PC-9 (cell line): ENCODE results near the gene CHRNA5. TPM values are rescaled to one million over a fixed set of nuclear protein-coding genes. Genes with fewer than 3 reads are reported as not detected.

Source experiments
- BruUV-seq: library from RNA; stranded (reverse); fragments of 400-500 nt; replicated peaks from 2 replicates; lab custom pipeline; 2021; lab: Mats Ljungman, UMichigan
- CTCF ChIA-PET: fragments of 300-600 bp; sonication (Branson Sonifier 250); formaldehyde crosslinking; loops from one replicate; lab custom pipeline; 2022; ENCODE audit warnings: antibody characterized with exemption; lab: Charles Lee
- POLR2A ChIA-PET: fragments of 300-600 bp; sonication (Branson Sonifier 250); formaldehyde crosslinking; loops from one replicate; lab custom pipeline; 2022; ENCODE audit warnings: antibody characterized with exemption; ENCODE audit not compliant: unreplicated experiment; lab: Charles Lee
- DNase-seq, 2 experiments: peaks; one replicate each; pipeline versions ENCODE4 v3.0.0 to v3.0.0-alpha.2; 2015 to 2022; ENCODE audit warnings: mixed read lengths in 1 of 2
- H2AFZ ChIP-seq: fragments of 200-600 bp; sonication (generic); 2 replicates; pipeline ENCODE4 v1.8.1; 2017; ENCODE audit warnings: antibody characterized with exemption
- H3F3A ChIP-seq: fragments of 200-600 bp; sonication (generic); 2 replicates; pipeline ENCODE4 v1.8.1; 2017; ENCODE audit warnings: antibody characterized with exemption, mild to moderate bottlenecking, low read depth; ENCODE audit not compliant: insufficient read depth
- H3K27ac ChIP-seq: fragments of 200-600 bp; sonication (generic); 2 replicates; pipeline ENCODE4 v1.6.1; 2016; ENCODE audit warnings: mixed run types
- H3K27me3 ChIP-seq: fragments of 200-600 bp; sonication (generic); 2 replicates; pipeline ENCODE4 v1.6.1; 2016; ENCODE audit warnings: low read depth, mixed run types; ENCODE audit not compliant: insufficient read depth
- H3K36me3 ChIP-seq: fragments of 200-600 bp; sonication (generic); 2 replicates; pipeline ENCODE4 v1.6.1; 2016; ENCODE audit warnings: low read depth, mixed run types
- H3K4me1 ChIP-seq: fragments of 200-600 bp; sonication (generic); replicated peaks from 2 replicates; pipeline ENCODE4 v1.6.1; 2016; ENCODE audit warnings: mixed run types; ENCODE audit not compliant: insufficient read depth
- H3K4me2 ChIP-seq: fragments of 200-600 bp; sonication (generic); 2 replicates; pipeline ENCODE4 v1.6.1; 2017; ENCODE audit warnings: mixed run types
- H3K4me3 ChIP-seq: fragments of 200-600 bp; sonication (generic); 2 replicates; pipeline ENCODE4 v1.6.1; 2016; ENCODE audit warnings: mixed run types
- H3K79me2 ChIP-seq: fragments of 200-600 bp; sonication (generic); 2 replicates; pipeline ENCODE4 v1.6.1; 2017; ENCODE audit warnings: low read depth, mixed run types
- H3K9me2 ChIP-seq: fragments of 200-600 bp; sonication (generic); 2 replicates; pipeline ENCODE4 v1.8.1; 2017; ENCODE audit warnings: mild to moderate bottlenecking; ENCODE audit not compliant: insufficient read depth
- H3K9me3 ChIP-seq: fragments of 200-600 bp; sonication (generic); 2 replicates; pipeline ENCODE4 v1.8.1; 2016; ENCODE audit warnings: low read depth; ENCODE audit not compliant: insufficient read depth
- H4K20me1 ChIP-seq: fragments of 200-600 bp; sonication (generic); 2 replicates; pipeline ENCODE4 v1.8.1; 2017; ENCODE audit not compliant: insufficient read depth
- EZH2 ChIP-seq: fragments of 200-600 bp; sonication (generic); IDR thresholded peaks from 2 replicates; pipeline ENCODE4 v1.8.0; 2017; ENCODE audit warnings: antibody characterized with exemption, low read depth
- intact Hi-C: fragments of 100-400 bp; cut with micrococcal nuclease; formaldehyde crosslinking; loops from one replicate; pipeline ENCODE4 v1.10.0; 2022; ENCODE audit not compliant: unreplicated experiment
- total RNA-seq: library from RNA; stranded (reverse); gene quantifications from 2 replicates; pipeline ENCODE4 v1.2.3, GENCODE V29; 2021
- TF ChIP-seq, protein P1 (sequence below): fragments of 200-600 bp; sonication (generic); conservative IDR thresholded peaks from 2 replicates; pipeline ENCODE4 v1.6.1; 2017; ENCODE audit warnings: mixed run types, antibody characterized with exemption, mild to moderate bottlenecking, moderate library complexity

CHRNA5 gene
- total RNA-seq, 1 experiment from 2014 or later, result 9.5 TPM

- BruUV-seq, result no TSS peak
- ChIA-PET CTCF (no interaction called here), POLR2A (no interaction called here)
- TF ChIP-seq, protein P1, sequence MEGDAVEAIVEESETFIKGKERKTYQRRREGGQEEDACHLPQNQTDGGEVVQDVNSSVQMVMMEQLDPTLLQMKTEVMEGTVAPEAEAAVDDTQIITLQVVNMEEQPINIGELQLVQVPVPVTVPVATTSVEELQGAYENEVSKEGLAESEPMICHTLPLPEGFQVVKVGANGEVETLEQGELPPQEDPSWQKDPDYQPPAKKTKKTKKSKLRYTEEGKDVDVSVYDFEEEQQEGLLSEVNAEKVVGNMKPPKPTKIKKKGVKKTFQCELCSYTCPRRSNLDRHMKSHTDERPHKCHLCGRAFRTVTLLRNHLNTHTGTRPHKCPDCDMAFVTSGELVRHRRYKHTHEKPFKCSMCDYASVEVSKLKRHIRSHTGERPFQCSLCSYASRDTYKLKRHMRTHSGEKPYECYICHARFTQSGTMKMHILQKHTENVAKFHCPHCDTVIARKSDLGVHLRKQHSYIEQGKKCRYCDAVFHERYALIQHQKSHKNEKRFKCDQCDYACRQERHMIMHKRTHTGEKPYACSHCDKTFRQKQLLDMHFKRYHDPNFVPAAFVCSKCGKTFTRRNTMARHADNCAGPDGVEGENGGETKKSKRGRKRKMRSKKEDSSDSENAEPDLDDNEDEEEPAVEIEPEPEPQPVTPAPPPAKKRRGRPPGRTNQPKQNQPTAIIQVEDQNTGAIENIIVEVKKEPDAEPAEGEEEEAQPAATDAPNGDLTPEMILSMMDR, result no peak
- TF ChIP-seq EZH2, result no peak
- Histone ChIP-seq H3K4me2 (no peak overlapping the region), H3K36me3 (no peaks in the 10 kb centered on the region), H3K79me2 (no peaks in the 10 kb centered on the region), H3K9me2 (no peaks in the 10 kb centered on the region), H3K27ac (no peak overlapping the region), H3F3A (no peaks in the 10 kb centered on the region), H3K4me3 (no peak overlapping the region), H3K27me3 (no peaks in the 10 kb centered on the region), H4K20me1 (no peaks in the 10 kb centered on the region), H3K9me3 (no peaks in the 10 kb centered on the region), H2AFZ (no peak overlapping the region), H3K4me1 (no peaks in the 10 kb centered on the region)
- intact Hi-C loops, result no loop called here
- DNase-seq, result no peak
Observed at GRCh38 chr15:78527325-78527724, 38.0 kb upstream of the CHRNA5 start.

- no peaks in the 10 kb centered on the region for H3K9me3 ChIP-seq
- no peak overlapping the region for H3K4me3 ChIP-seq
- H3F3A ChIP-seq, result no peaks in the 10 kb centered on the region
- no peak overlapping the region for H3K4me2 ChIP-seq
- H4K20me1 ChIP-seq, result no peaks in the 10 kb centered on the region
- TF ChIP-seq, protein P1, result no peak
- TF ChIP-seq EZH2, result no peak
- no peak overlapping the region for H2AFZ ChIP-seq
- no TSS peak for BruUV-seq
- ChIA-PET POLR2A (no interaction called here), CTCF (no interaction called here)
- no peak for DNase-seq
- no peaks in the 10 kb centered on the region for H3K36me3 ChIP-seq
- H3K27ac ChIP-seq, result no peak overlapping the region
- no peaks in the 10 kb centered on the region for H3K79me2 ChIP-seq
- intact Hi-C loops, result no loop called here
- H3K4me1 ChIP-seq, result no peaks in the 10 kb centered on the region
- H3K27me3 ChIP-seq, result no peaks in the 10 kb centered on the region
- no peaks in the 10 kb centered on the region for H3K9me2 ChIP-seq
Observed at GRCh38 chr15:78533331-78533730, 32.0 kb upstream of the CHRNA5 start.

GRCh38 chr15:78536134-78536533, 29.2 kb upstream of the CHRNA5 start:
- H3F3A ChIP-seq, result no peaks in the 10 kb centered on the region
- H3K4me1 ChIP-seq, result no peaks in the 10 kb centered on the region
- CTCF ChIA-PET, result no interaction called here
- POLR2A ChIA-PET, result no interaction called here
- H3K79me2 ChIP-seq, result peaks cover 9% of the 10 kb centered on the region
- H3K4me2 ChIP-seq, result no peak overlapping the region
- H4K20me1 ChIP-seq, result no peaks in the 10 kb centered on the region
- H3K36me3 ChIP-seq, result no peaks in the 10 kb centered on the region
- no TSS peak for BruUV-seq
- no peak overlapping the region for H2AFZ ChIP-seq
- no peaks in the 10 kb centered on the region for H3K9me2 ChIP-seq
- intact Hi-C loops, result no loop called here
- no peak overlapping the region for H3K27ac ChIP-seq
- TF ChIP-seq, protein P1, result no peak
- TF ChIP-seq EZH2, result no peak
- no peak overlapping the region for H3K4me3 ChIP-seq
- no peaks in the 10 kb centered on the region for H3K27me3 ChIP-seq
- no peaks in the 10 kb centered on the region for H3K9me3 ChIP-seq
- no peak for DNase-seq
